H1 (cell line): Measurements from ENCODE around the gene ARL6IP4. TPM values are rescaled to one million over a fixed set of nuclear protein-coding genes. Genes with fewer than 3 reads are reported as not detected.

Experiments
- E2F6 ChIP-seq: IDR thresholded peaks from 2 replicates; pipeline ENCODE4 v1.6.1; 2012; ENCODE audit warnings: inconsistent platforms
- SIRT6 ChIP-seq: IDR thresholded peaks from one replicate; pipeline ENCODE4 v1.7.1; 2012; ENCODE audit warnings: low read length, inconsistent platforms
- SP1 ChIP-seq: IDR thresholded peaks from 2 replicates; pipeline ENCODE4 v1.6.1; 2011; ENCODE audit warnings: low read depth, low read length
- SUZ12 ChIP-seq: fragments of 200-600 bp; sonication (generic); IDR thresholded peaks from 2 replicates; pipeline ENCODE4 v1.6.1; 2012; ENCODE audit warnings: mild to moderate bottlenecking, inconsistent platforms, low read length, moderate library complexity, mixed read lengths
- TBP ChIP-seq: IDR thresholded peaks from 2 replicates; pipeline ENCODE4 v1.6.1; 2011; ENCODE audit warnings: low read depth, low read length, improper control_type of control experiment
- ZNF274 ChIP-seq: IDR thresholded peaks from 2 replicates; pipeline ENCODE4 v1.7.0; 2012; ENCODE audit warnings: low read length, borderline replicate concordance; ENCODE audit errors: extremely low read depth
- polyA plus RNA-seq, 7 experiments: library from polyadenylated mRNA; depleted of rRNA in 3 of 7; stranded (reverse) in 5 of 7; unstranded in 2 of 7; fragments of >200 nt in 5 of 7; fragments of 200-250 nt in 2 of 7; gene quantifications; 1 replicate in 5 of 7; 2 replicates in 1 of 7; 4 replicates in 1 of 7; pipeline versions ENCODE4 v1.2.1 to v1.2.3, GENCODE V29; 2011 to 2013; ENCODE audit warnings: missing spikeins in 2 of 7, mixed read lengths in 2 of 7
- total RNA-seq: library from RNA; stranded (reverse); fragmentation: NEBNext Ultra II Directional; extraction: Animal tissue kit (Norgen Biotek cat#: 25700); gene quantifications from 2 replicates; pipeline ENCODE4 v1.2.1, GENCODE V29; 2021
- TF ChIP-seq, protein P1 (sequence below), 3 experiments: IDR thresholded peaks; 1 replicate in 2 of 3; 2 replicates in 1 of 3; pipeline versions ENCODE4 v1.5.1 to v1.6.1; 2011; ENCODE audit warnings: low read length in 3 of 3, mild to moderate bottlenecking in 3 of 3, inconsistent platforms in 2 of 3, low read depth in 1 of 3, moderate library complexity in 1 of 3; ENCODE audit not compliant: insufficient read depth in 1 of 3; ENCODE audit errors: control extremely low read depth in 1 of 3

Gene ARL6IP4
- total and polyA plus RNA-seq, 2 of the 8 experiments (the other 6 are each of a cell fraction or from before 2014, with no cell fraction given), result 76.4 to 109 TPM

GRCh38 chr12:122988612-122989212 lies 8.2 kb downstream of the ARL6IP4 start (continued):
- TF ChIP-seq, protein P1, sequence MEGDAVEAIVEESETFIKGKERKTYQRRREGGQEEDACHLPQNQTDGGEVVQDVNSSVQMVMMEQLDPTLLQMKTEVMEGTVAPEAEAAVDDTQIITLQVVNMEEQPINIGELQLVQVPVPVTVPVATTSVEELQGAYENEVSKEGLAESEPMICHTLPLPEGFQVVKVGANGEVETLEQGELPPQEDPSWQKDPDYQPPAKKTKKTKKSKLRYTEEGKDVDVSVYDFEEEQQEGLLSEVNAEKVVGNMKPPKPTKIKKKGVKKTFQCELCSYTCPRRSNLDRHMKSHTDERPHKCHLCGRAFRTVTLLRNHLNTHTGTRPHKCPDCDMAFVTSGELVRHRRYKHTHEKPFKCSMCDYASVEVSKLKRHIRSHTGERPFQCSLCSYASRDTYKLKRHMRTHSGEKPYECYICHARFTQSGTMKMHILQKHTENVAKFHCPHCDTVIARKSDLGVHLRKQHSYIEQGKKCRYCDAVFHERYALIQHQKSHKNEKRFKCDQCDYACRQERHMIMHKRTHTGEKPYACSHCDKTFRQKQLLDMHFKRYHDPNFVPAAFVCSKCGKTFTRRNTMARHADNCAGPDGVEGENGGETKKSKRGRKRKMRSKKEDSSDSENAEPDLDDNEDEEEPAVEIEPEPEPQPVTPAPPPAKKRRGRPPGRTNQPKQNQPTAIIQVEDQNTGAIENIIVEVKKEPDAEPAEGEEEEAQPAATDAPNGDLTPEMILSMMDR (IDR thresholded peaks at IDR 0.05; ENCODE audit: control extremely low read depth in 1 of 3, insufficient read depth in 1 of 3, low read depth in 1 of 3, low read length in 3 of 3), result no peak
- TF ChIP-seq E2F6, result no peak
- TF ChIP-seq SIRT6, result no peak
- no peak for TF ChIP-seq SUZ12
- no peak for TF ChIP-seq SP1
- TF ChIP-seq ZNF274, result no peak
- no peak for TF ChIP-seq TBP
- TF ChIP-seq, all 59 proteins: peak for 0
